ENCODE results near the gene TMEM62. TPM values are rescaled to one million over a fixed set of nuclear protein-coding genes. Genes with fewer than 3 reads are reported as not detected.

The TMEM62 gene
- total and polyA plus RNA-seq, 9 of the 15 experiments (the other 6 are each of a cell fraction or from before 2014, with no cell fraction given) = 4.4 to 16.6 (median 11.1) TPM

DNA sequence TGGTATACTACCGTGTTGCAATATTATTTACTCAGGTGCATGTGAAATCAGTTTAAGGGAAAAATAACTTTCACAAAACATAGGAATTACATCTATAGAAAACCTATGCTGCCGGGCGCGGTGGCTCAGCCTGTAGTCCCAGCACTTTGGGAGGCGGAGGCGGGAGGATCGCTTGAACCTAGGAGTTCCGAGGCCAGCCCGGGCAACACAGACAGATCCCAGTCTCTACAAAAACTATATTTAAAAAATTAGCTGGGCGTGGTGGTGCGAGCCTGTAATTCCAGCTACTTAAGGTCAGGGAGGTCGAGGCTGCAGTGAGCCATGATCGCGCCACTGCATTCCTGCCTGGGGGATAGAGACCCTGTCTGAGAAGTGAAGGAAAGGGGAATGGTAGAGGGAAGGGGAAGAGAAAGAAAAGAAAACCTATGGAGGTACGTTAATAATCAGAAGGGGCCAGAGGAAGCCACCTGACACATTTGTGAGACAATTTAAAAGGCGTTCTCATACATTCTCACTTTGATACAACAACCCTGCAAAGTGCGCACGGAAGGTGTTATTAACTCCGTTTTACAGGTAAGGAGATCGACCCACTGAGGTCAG is 456 bp upstream of the TMEM62 start (continued):
- TF ChIP-seq, protein P1, sequence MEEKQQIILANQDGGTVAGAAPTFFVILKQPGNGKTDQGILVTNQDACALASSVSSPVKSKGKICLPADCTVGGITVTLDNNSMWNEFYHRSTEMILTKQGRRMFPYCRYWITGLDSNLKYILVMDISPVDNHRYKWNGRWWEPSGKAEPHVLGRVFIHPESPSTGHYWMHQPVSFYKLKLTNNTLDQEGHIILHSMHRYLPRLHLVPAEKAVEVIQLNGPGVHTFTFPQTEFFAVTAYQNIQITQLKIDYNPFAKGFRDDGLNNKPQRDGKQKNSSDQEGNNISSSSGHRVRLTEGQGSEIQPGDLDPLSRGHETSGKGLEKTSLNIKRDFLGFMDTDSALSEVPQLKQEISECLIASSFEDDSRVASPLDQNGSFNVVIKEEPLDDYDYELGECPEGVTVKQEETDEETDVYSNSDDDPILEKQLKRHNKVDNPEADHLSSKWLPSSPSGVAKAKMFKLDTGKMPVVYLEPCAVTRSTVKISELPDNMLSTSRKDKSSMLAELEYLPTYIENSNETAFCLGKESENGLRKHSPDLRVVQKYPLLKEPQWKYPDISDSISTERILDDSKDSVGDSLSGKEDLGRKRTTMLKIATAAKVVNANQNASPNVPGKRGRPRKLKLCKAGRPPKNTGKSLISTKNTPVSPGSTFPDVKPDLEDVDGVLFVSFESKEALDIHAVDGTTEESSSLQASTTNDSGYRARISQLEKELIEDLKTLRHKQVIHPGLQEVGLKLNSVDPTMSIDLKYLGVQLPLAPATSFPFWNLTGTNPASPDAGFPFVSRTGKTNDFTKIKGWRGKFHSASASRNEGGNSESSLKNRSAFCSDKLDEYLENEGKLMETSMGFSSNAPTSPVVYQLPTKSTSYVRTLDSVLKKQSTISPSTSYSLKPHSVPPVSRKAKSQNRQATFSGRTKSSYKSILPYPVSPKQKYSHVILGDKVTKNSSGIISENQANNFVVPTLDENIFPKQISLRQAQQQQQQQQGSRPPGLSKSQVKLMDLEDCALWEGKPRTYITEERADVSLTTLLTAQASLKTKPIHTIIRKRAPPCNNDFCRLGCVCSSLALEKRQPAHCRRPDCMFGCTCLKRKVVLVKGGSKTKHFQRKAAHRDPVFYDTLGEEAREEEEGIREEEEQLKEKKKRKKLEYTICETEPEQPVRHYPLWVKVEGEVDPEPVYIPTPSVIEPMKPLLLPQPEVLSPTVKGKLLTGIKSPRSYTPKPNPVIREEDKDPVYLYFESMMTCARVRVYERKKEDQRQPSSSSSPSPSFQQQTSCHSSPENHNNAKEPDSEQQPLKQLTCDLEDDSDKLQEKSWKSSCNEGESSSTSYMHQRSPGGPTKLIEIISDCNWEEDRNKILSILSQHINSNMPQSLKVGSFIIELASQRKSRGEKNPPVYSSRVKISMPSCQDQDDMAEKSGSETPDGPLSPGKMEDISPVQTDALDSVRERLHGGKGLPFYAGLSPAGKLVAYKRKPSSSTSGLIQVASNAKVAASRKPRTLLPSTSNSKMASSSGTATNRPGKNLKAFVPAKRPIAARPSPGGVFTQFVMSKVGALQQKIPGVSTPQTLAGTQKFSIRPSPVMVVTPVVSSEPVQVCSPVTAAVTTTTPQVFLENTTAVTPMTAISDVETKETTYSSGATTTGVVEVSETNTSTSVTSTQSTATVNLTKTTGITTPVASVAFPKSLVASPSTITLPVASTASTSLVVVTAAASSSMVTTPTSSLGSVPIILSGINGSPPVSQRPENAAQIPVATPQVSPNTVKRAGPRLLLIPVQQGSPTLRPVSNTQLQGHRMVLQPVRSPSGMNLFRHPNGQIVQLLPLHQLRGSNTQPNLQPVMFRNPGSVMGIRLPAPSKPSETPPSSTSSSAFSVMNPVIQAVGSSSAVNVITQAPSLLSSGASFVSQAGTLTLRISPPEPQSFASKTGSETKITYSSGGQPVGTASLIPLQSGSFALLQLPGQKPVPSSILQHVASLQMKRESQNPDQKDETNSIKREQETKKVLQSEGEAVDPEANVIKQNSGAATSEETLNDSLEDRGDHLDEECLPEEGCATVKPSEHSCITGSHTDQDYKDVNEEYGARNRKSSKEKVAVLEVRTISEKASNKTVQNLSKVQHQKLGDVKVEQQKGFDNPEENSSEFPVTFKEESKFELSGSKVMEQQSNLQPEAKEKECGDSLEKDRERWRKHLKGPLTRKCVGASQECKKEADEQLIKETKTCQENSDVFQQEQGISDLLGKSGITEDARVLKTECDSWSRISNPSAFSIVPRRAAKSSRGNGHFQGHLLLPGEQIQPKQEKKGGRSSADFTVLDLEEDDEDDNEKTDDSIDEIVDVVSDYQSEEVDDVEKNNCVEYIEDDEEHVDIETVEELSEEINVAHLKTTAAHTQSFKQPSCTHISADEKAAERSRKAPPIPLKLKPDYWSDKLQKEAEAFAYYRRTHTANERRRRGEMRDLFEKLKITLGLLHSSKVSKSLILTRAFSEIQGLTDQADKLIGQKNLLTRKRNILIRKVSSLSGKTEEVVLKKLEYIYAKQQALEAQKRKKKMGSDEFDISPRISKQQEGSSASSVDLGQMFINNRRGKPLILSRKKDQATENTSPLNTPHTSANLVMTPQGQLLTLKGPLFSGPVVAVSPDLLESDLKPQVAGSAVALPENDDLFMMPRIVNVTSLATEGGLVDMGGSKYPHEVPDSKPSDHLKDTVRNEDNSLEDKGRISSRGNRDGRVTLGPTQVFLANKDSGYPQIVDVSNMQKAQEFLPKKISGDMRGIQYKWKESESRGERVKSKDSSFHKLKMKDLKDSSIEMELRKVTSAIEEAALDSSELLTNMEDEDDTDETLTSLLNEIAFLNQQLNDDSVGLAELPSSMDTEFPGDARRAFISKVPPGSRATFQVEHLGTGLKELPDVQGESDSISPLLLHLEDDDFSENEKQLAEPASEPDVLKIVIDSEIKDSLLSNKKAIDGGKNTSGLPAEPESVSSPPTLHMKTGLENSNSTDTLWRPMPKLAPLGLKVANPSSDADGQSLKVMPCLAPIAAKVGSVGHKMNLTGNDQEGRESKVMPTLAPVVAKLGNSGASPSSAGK (IDR thresholded peaks at IDR 0.05) = no peak
- TF ChIP-seq PHF21A (IDR thresholded peaks at IDR 0.05; ENCODE audit: borderline replicate concordance, low read depth) (no peak), DACH1 (IDR thresholded peaks at IDR 0.05; ENCODE audit: partially characterized antibody) (no peak)
- TF ChIP-seq, protein P2, sequence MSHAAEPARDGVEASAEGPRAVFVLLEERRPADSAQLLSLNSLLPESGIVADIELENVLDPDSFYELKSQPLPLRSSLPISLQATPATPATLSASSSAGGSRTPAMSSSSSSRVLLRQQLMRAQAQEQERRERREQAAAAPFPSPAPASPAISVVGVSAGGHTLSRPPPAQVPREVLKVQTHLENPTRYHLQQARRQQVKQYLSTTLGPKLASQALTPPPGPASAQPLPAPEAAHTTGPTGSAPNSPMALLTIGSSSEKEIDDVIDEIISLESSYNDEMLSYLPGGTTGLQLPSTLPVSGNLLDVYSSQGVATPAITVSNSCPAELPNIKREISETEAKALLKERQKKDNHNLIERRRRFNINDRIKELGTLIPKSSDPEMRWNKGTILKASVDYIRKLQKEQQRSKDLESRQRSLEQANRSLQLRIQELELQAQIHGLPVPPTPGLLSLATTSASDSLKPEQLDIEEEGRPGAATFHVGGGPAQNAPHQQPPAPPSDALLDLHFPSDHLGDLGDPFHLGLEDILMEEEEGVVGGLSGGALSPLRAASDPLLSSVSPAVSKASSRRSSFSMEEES (CRISPR knock-in tag; IDR thresholded peaks at IDR 0.05) = no peak
- TF ChIP-seq, protein P3, sequence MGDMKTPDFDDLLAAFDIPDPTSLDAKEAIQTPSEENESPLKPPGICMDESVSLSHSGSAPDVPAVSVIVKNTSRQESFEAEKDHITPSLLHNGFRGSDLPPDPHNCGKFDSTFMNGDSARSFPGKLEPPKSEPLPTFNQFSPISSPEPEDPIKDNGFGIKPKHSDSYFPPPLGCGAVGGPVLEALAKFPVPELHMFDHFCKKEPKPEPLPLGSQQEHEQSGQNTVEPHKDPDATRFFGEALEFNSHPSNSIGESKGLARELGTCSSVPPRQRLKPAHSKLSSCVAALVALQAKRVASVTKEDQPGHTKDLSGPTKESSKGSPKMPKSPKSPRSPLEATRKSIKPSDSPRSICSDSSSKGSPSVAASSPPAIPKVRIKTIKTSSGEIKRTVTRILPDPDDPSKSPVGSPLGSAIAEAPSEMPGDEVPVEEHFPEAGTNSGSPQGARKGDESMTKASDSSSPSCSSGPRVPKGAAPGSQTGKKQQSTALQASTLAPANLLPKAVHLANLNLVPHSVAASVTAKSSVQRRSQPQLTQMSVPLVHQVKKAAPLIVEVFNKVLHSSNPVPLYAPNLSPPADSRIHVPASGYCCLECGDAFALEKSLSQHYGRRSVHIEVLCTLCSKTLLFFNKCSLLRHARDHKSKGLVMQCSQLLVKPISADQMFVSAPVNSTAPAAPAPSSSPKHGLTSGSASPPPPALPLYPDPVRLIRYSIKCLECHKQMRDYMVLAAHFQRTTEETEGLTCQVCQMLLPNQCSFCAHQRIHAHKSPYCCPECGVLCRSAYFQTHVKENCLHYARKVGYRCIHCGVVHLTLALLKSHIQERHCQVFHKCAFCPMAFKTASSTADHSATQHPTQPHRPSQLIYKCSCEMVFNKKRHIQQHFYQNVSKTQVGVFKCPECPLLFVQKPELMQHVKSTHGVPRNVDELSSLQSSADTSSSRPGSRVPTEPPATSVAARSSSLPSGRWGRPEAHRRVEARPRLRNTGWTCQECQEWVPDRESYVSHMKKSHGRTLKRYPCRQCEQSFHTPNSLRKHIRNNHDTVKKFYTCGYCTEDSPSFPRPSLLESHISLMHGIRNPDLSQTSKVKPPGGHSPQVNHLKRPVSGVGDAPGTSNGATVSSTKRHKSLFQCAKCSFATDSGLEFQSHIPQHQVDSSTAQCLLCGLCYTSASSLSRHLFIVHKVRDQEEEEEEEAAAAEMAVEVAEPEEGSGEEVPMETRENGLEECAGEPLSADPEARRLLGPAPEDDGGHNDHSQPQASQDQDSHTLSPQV (IDR thresholded peaks at IDR 0.05) = no peak

All from K562 (cell line).